Osteocyte (in vitro differentiated cells): ENCODE data around the gene PDCD5. TPM values are rescaled to one million over a fixed set of nuclear protein-coding genes. Genes with fewer than 3 reads are reported as not detected.

Experiments
- DNase-seq: peaks from one replicate; pipeline ENCODE4 v3.0.0; 2021; ENCODE audit warnings: mixed read lengths; ENCODE audit not compliant: unreplicated experiment; ENCODE audit errors: extremely low spot score
- H3K27ac Mint-ChIP-seq: one replicate; pipeline ENCODE4 v1.8.0; 2021; ENCODE audit warnings: mild to moderate bottlenecking, mixed read lengths; ENCODE audit not compliant: unreplicated experiment
- H3K27me3 Mint-ChIP-seq: one replicate; pipeline ENCODE4 v1.8.0; 2021; ENCODE audit warnings: mixed read lengths; ENCODE audit not compliant: unreplicated experiment
- H3K36me3 Mint-ChIP-seq: one replicate; pipeline ENCODE4 v1.8.0; 2021; ENCODE audit warnings: mixed read lengths; ENCODE audit not compliant: unreplicated experiment
- H3K4me1 Mint-ChIP-seq: one replicate; pipeline ENCODE4 v1.8.0; 2021; ENCODE audit warnings: mixed read lengths; ENCODE audit not compliant: unreplicated experiment
- H3K4me3 Mint-ChIP-seq: one replicate; pipeline ENCODE4 v1.8.0; 2021; ENCODE audit warnings: mild to moderate bottlenecking, moderate library complexity, mixed read lengths; ENCODE audit not compliant: unreplicated experiment
- H3K9me3 Mint-ChIP-seq: one replicate; pipeline ENCODE4 v1.8.0; 2021; ENCODE audit warnings: mixed read lengths; ENCODE audit not compliant: unreplicated experiment
- total RNA-seq: library from RNA; stranded (reverse); gene quantifications from 2 replicates; pipeline ENCODE4 v1.2.1, GENCODE V29; 2021
- TF ChIP-seq, protein P1 (sequence below): fragments of 200-600 bp; sonication (generic); IDR thresholded peaks from 2 replicates; pipeline ENCODE4 v1.5.0; 2021; ENCODE audit warnings: antibody characterized with exemption, mild to moderate bottlenecking, moderate library complexity

Gene PDCD5
- total RNA-seq, 1 donor from 2014 or later = 105 TPM

DNA sequence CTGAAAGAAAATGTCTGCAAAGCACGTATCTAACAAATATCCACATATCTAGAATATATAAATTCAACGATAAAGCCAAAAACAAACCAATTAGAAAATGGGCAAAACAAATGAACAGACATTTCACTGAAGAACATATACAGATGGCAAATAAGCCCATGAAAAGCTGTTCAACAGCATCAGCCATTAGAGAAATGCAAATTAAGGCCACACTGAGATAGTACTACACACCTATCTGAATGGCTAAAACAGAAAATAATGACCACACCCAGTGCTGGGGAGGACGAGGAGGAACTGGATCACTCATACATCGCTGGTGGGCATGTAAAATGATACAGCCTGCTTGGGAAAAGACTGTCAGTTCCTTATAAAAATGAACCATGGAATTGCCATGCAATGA, 32.0 kb downstream of the PDCD5 start:
- no peaks in the 10 kb centered on the region for H3K27me3 Mint-ChIP-seq
- H3K27ac Mint-ChIP-seq = no peak overlapping the region
- peaks cover 7% of the 10 kb centered on the region for H3K4me1 Mint-ChIP-seq
- peaks cover 38% of the 10 kb centered on the region for H3K36me3 Mint-ChIP-seq
- no peak for DNase-seq
- no peaks in the 10 kb centered on the region for H3K9me3 Mint-ChIP-seq
- TF ChIP-seq, protein P1, sequence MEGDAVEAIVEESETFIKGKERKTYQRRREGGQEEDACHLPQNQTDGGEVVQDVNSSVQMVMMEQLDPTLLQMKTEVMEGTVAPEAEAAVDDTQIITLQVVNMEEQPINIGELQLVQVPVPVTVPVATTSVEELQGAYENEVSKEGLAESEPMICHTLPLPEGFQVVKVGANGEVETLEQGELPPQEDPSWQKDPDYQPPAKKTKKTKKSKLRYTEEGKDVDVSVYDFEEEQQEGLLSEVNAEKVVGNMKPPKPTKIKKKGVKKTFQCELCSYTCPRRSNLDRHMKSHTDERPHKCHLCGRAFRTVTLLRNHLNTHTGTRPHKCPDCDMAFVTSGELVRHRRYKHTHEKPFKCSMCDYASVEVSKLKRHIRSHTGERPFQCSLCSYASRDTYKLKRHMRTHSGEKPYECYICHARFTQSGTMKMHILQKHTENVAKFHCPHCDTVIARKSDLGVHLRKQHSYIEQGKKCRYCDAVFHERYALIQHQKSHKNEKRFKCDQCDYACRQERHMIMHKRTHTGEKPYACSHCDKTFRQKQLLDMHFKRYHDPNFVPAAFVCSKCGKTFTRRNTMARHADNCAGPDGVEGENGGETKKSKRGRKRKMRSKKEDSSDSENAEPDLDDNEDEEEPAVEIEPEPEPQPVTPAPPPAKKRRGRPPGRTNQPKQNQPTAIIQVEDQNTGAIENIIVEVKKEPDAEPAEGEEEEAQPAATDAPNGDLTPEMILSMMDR = no peak
- no peak overlapping the region for H3K4me3 Mint-ChIP-seq

DNA sequence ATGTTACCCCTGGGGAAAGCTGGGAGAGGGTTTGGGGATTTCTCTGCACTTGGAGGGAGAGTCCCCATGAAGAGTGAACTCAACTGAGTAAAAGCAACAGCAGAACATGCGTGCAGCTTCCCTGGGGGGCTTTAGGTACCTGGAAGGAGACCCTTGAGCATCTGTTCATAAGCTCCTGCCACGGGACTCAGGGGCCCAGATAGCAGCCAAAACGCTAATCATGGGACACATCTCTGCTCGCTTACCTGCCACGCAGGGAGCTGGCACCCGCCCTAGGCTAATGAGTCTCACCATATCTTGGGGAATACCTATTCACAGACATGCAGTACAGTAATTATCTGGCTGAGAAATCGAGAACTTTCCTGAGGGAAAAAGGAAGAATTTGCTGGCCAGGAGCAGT, 33.9 kb downstream of the PDCD5 start:
- no peak overlapping the region for H3K4me3 Mint-ChIP-seq
- no peaks in the 10 kb centered on the region for H3K9me3 Mint-ChIP-seq
- peaks cover 40% of the 10 kb centered on the region for H3K36me3 Mint-ChIP-seq
- TF ChIP-seq, protein P1 = no peak
- H3K4me1 Mint-ChIP-seq = peaks cover 7% of the 10 kb centered on the region
- no peak for DNase-seq
- H3K27me3 Mint-ChIP-seq = no peaks in the 10 kb centered on the region
- H3K27ac Mint-ChIP-seq = no peak overlapping the region

DNA sequence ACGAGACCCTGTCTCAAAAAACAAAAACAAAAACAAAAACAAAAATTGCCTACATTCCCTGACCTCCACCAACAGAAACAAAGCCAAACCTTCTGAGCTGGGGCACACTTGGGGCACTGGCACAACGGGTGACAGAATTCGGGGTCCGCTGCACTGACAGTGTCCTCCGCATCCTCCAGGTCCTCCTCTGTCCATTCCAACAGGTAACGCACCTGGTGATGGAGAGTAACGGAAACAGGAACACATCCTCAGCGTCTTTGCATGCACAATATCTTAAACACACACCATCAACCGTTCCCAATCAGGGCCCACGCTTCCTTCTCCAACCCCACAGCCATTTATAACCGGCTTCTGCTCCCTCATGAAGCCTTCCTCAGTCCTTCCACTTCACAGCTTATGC, 34.6 kb downstream of the PDCD5 start:
- TF ChIP-seq, protein P1 = no peak
- no peak overlapping the region for H3K27ac Mint-ChIP-seq
- H3K4me3 Mint-ChIP-seq = no peak overlapping the region
- no peak for DNase-seq
- H3K9me3 Mint-ChIP-seq = no peaks in the 10 kb centered on the region
- H3K4me1 Mint-ChIP-seq = peaks cover 7% of the 10 kb centered on the region
- no peaks in the 10 kb centered on the region for H3K27me3 Mint-ChIP-seq
- H3K36me3 Mint-ChIP-seq = peaks cover 41% of the 10 kb centered on the region

DNA sequence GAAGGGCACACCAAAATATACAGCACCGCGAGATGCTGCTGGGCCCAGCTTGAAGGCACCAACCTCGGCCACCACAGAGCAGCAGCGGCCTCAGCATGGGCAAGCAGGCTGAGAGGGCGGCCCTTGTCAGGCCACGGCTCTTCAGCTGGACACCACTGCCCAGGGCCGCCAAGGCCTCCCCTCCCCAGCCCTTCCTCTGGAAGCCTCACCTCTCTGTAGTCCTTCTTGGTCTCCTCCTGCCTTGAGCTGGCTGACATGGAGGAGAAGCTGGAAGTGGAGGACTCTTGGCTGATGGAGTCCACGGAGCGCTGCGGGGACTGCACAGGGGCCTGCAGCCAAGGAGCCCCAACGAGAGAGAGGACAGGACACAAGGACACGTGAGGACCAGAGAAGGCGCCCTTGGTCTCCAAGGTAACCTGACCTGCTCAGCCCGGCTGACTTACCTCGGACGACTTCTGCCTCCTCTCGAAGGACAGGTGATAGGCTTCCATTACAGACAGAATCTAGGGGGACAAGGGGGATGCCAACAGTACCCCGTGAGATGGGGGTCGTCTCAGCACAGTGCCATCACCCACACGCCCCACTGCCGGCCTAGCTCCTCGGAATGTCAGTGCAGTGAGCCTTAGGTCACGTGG, 38.2 kb downstream of the PDCD5 start:
- Mint-ChIP-seq H3K27me3 (no peaks in the 10 kb centered on the region), H3K9me3 (no peaks in the 10 kb centered on the region), H3K4me3 (no peak overlapping the region), H3K36me3 (peaks cover 48% of the 10 kb centered on the region), H3K27ac (no peak overlapping the region), H3K4me1 (no peaks in the 10 kb centered on the region)
- TF ChIP-seq, protein P1 = no peak
- DNase-seq = no peak

DNA sequence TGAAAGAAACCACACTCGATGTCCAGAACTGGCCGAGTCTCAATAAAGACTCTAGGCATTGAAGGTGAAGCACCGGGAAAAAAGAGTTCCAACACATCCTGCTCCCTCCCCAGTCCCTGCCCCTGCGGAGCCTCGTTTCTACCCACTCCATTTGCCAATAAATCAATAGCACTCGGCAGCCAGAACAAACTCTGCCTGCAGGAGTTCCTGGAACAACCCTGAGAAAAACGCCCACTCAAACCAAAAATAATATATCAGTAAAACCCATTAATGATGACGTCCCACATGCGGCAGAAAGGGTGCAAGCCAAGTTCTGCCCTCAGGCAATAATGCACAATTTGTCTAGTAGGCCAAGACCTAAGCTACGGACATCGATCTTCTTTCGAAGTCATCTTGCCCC, 41.0 kb downstream of the PDCD5 start:
- DNase-seq = no peak
- no peak overlapping the region for H3K27ac Mint-ChIP-seq

More for the DNA sequence above, 41.0 kb downstream of the PDCD5 start:
- Mint-ChIP-seq H3K4me1 (no peaks in the 10 kb centered on the region), H3K4me3 (no peak overlapping the region), H3K36me3 (peaks cover 44% of the 10 kb centered on the region), H3K27me3 (no peaks in the 10 kb centered on the region), H3K9me3 (no peaks in the 10 kb centered on the region)
- TF ChIP-seq, protein P1 = no peak
